HEK293T (cell line): ENCODE measurements around the gene FAM180A.

Experiments used
- CTCF ChIA-PET: fragments of 350-600 bp; formaldehyde crosslinking; extraction: SDS; loops from one replicate; lab custom pipeline; 2021; ENCODE audit warnings: antibody characterized with exemption, inconsistent platforms; lab: Yijun Ruan, JAX
- POLR2A ChIA-PET: fragments of 350-600 bp; formaldehyde crosslinking; extraction: SDS; loops from one replicate; lab custom pipeline; 2020; ENCODE audit warnings: antibody characterized with exemption, inconsistent platforms; lab: Yijun Ruan, JAX
- DNase-seq: peaks from one replicate; pipeline ENCODE4 v3.0.0; 2012; ENCODE audit warnings: mixed read lengths; ENCODE audit errors: extremely low spot score
- ARNT ChIP-seq: fragments of 450-650 bp; IDR thresholded peaks from 2 replicates; pipeline ENCODE4 v1.6.1; 2017; ENCODE audit warnings: mild to moderate bottlenecking
- BHLHE40 ChIP-seq: fragments of 450-650 bp; IDR thresholded peaks from 2 replicates; pipeline ENCODE4 v1.6.1; 2016; ENCODE audit warnings: mild to moderate bottlenecking, moderate library complexity, borderline replicate concordance
- CTBP1 ChIP-seq: fragments of 450-650 bp; IDR thresholded peaks from 2 replicates; pipeline ENCODE4 v1.6.1; 2016; ENCODE audit warnings: borderline replicate concordance
- ELF4 ChIP-seq: fragments of 450-650 bp; IDR thresholded peaks from 2 replicates; pipeline ENCODE4 v1.6.1; 2017; ENCODE audit warnings: antibody characterized with exemption
- FOXA1 ChIP-seq: fragments of 450-650 bp; IDR thresholded peaks from 2 replicates; pipeline ENCODE4 v1.6.1; 2016; ENCODE audit warnings: mild to moderate bottlenecking
- FOXK2 ChIP-seq: fragments of 450-650 bp; IDR thresholded peaks from 2 replicates; pipeline ENCODE4 v1.6.1; 2016; ENCODE audit warnings: mild to moderate bottlenecking
- FOXM1 ChIP-seq: fragments of 450-650 bp; IDR thresholded peaks from 2 replicates; pipeline ENCODE4 v1.6.1; 2017; ENCODE audit warnings: mild to moderate bottlenecking, borderline replicate concordance
- HDGF ChIP-seq: fragments of 450-650 bp; IDR thresholded peaks from 2 replicates; pipeline ENCODE4 v1.6.1; 2017; ENCODE audit warnings: antibody characterized with exemption, borderline replicate concordance
- L3MBTL2 ChIP-seq: fragments of 450-650 bp; conservative IDR thresholded peaks from 2 replicates; pipeline ENCODE4 v1.6.1; 2016; ENCODE audit warnings: mild to moderate bottlenecking
- LEF1 ChIP-seq: fragments of 450-650 bp; IDR thresholded peaks from 2 replicates; pipeline ENCODE4 v1.6.1; 2017; ENCODE audit warnings: mild to moderate bottlenecking, borderline replicate concordance
- NFRKB ChIP-seq: fragments of 450-650 bp; IDR thresholded peaks from 2 replicates; pipeline ENCODE4 v1.6.1; 2016; ENCODE audit warnings: mild to moderate bottlenecking, moderate library complexity
- PKNOX1 ChIP-seq: fragments of 450-650 bp; IDR thresholded peaks from 2 replicates; pipeline ENCODE4 v1.6.1; 2016
- SP1 ChIP-seq: fragments of 450-650 bp; IDR thresholded peaks from 2 replicates; pipeline ENCODE4 v1.6.1; 2017
- SUZ12 ChIP-seq: fragments of 450-650 bp; IDR thresholded peaks from 2 replicates; pipeline ENCODE4 v1.6.1; 2016; ENCODE audit warnings: mild to moderate bottlenecking
- TARDBP ChIP-seq: fragments of 450-650 bp; IDR thresholded peaks from 2 replicates; pipeline ENCODE4 v1.6.1; 2016
- ZNF384 ChIP-seq: fragments of 450-650 bp; IDR thresholded peaks from 2 replicates; pipeline ENCODE4 v1.6.1; 2016

Gene FAM180A

GRCh38 chr7:135692055-135692454 is 56.6 kb downstream of the FAM180A start:
- DNase-seq = no peak
- TF ChIP-seq SP1 = no peak
- no peak for TF ChIP-seq ARNT
- no peak for TF ChIP-seq FOXA1
- TF ChIP-seq TARDBP = no peak
- TF ChIP-seq ZNF384 = no peak
- TF ChIP-seq FOXK2 = no peak
- no peak for TF ChIP-seq PKNOX1
- TF ChIP-seq FOXM1 = no peak
- TF ChIP-seq CTBP1 = no peak
- no peak for TF ChIP-seq SUZ12
- no peak for TF ChIP-seq LEF1
- no peak for TF ChIP-seq ELF4
- no peak for TF ChIP-seq HDGF
- ChIA-PET POLR2A (no interaction called here), CTCF (interaction anchor here (0.9 to 1.3 kb wide), 2 partner anchors 13 to 19 kb away, joined by 3 read pairs; no protein-coding TSS in a partner anchor)

- ChIA-PET CTCF (no interaction called here), POLR2A (no interaction called here)
- no peak for TF ChIP-seq FOXA1
- no peak for TF ChIP-seq FOXM1
- no peak for TF ChIP-seq SP1
- TF ChIP-seq SUZ12 = no peak
- no peak for TF ChIP-seq HDGF
- no peak for TF ChIP-seq NFRKB
- TF ChIP-seq FOXK2 = no peak
- no peak for TF ChIP-seq L3MBTL2
- DNase-seq = no peak
These were observed 58.0 kb downstream of the FAM180A start for GRCh38 chr7:135690566-135690965.

GRCh38 chr7:135687466-135687865 is 61.1 kb downstream of the FAM180A start:
- no peak for DNase-seq
- ChIA-PET POLR2A (no interaction called here), CTCF (interaction anchor here (0.6 to 0.9 kb wide), 2 partner anchors 12 to 599 kb away, joined by 3 read pairs; no protein-coding TSS in a partner anchor)
- no peak for TF ChIP-seq SUZ12
- no peak for TF ChIP-seq BHLHE40
- no peak for TF ChIP-seq FOXA1
- no peak for TF ChIP-seq SP1
- TF ChIP-seq CTBP1 = no peak
- no peak for TF ChIP-seq ZNF384
- TF ChIP-seq ARNT = no peak
- no peak for TF ChIP-seq L3MBTL2
- TF ChIP-seq LEF1 = no peak
- no peak for TF ChIP-seq TARDBP
- no peak for TF ChIP-seq HDGF
- TF ChIP-seq ELF4 = no peak
- TF ChIP-seq PKNOX1 = no peak
- no peak for TF ChIP-seq NFRKB
- TF ChIP-seq FOXM1 = no peak
- no peak for TF ChIP-seq FOXK2

GRCh38 chr7:135685306-135686084 is 63.1 kb downstream of the FAM180A start:
- ChIA-PET CTCF (interaction anchor here (0.9 kb wide), 1 partner anchor 26 kb away, joined by 3 read pairs; no protein-coding TSS in a partner anchor), POLR2A (no interaction called here)
- DNase-seq = no peak
- no peak for TF ChIP-seq CTBP1
- no peak for TF ChIP-seq PKNOX1
- no peak for TF ChIP-seq BHLHE40
- TF ChIP-seq LEF1 = no peak
- TF ChIP-seq FOXM1 = no peak
- TF ChIP-seq ZNF384 = no peak
- TF ChIP-seq L3MBTL2 = no peak
- no peak for TF ChIP-seq FOXK2

- CTCF ChIA-PET = interaction anchor here (0.9 kb wide), 1 partner anchor 27 kb away, joined by 3 read pairs; no protein-coding TSS in a partner anchor
- no peak for DNase-seq
- TF ChIP-seq ELF4 = no peak
- POLR2A ChIA-PET = no interaction called here
These were observed 63.9 kb downstream of the FAM180A start for GRCh38 chr7:135684699-135685098.

GRCh38 chr7:135684136-135684535 is 64.5 kb downstream of the FAM180A start:
- TF ChIP-seq SUZ12 (no peak), CTBP1 (no peak), FOXM1 (no peak), ARNT (no peak), L3MBTL2 (no peak)
- ChIA-PET POLR2A (no interaction called here), CTCF (interaction anchor here (0.6 kb wide), 1 partner anchor 303 kb away, joined by 3 read pairs; no protein-coding TSS in a partner anchor)
- DNase-seq = no peak
